ENCODE data around the gene RIBC2.
"Not testable (repeated sequence)": the region's sequence is repeated elsewhere in the genome, so short reads cannot be mapped to it uniquely, and the experiment has no call there.

RIBC2 gene

GRCh38 chr22:45413368-45414211 is at the start of gene RIBC2, which contains the start of gene SMC1B:
RIBC2 (plus strand) TSS chr22:45413693; CDS start chr22:45413887, 194 bp downstream.
SMC1B (minus strand) TSS chr22:45413599; CDS start chr22:45413567, 32 bp downstream.
- DNase-seq, result peak; percentile 84

- no peak for DNase-seq
These were observed 46.8 kb upstream of the RIBC2 start for GRCh38 chr22:45366713-45367112.

GRCh38 chr22:45373592-45373991 is 39.9 kb upstream of the RIBC2 start:
- not testable (repeated sequence) for DNase-seq

- no peak for DNase-seq
These were observed 37.5 kb upstream of the RIBC2 start for GRCh38 chr22:45376009-45376408.

GRCh38 chr22:45376703-45377102 is 36.8 kb upstream of the RIBC2 start:
- no peak for DNase-seq

- DNase-seq, result no peak
These were observed 32.1 kb upstream of the RIBC2 start for GRCh38 chr22:45381348-45381747.

- DNase-seq, result no peak
These were observed 23.9 kb upstream of the RIBC2 start for GRCh38 chr22:45389546-45389945.

GRCh38 chr22:45397806-45398205 is 15.7 kb upstream of the RIBC2 start:
- DNase-seq, result no peak

GRCh38 chr22:45398214-45398613 is 15.3 kb upstream of the RIBC2 start:
- no peak for DNase-seq

GRCh38 chr22:45399712-45400445 is 13.6 kb upstream of the RIBC2 start:
- DNase-seq, result no peak

GRCh38 chr22:45402466-45402985 is 11.0 kb upstream of the RIBC2 start:
- DNase-seq, result no peak

GRCh38 chr22:45407793-45408192 is 5.7 kb upstream of the RIBC2 start:
- DNase-seq, result no peak

GRCh38 chr22:45413013-45413367 is 503 bp upstream of the RIBC2 start:
- DNase-seq, result no peak

GRCh38 chr22:45418056-45418769 is 4.7 kb downstream of the RIBC2 start:
- no peak for DNase-seq

GRCh38 chr22:45418770-45419138 is 5.3 kb downstream of the RIBC2 start:
- DNase-seq, result no peak

- DNase-seq, result no peak
These were observed 6.5 kb downstream of the RIBC2 start for GRCh38 chr22:45420011-45420410.

- no peak for DNase-seq
These were observed 7.0 kb downstream of the RIBC2 start for GRCh38 chr22:45420539-45420938.

- DNase-seq, result no peak
These were observed 8.0 kb downstream of the RIBC2 start for GRCh38 chr22:45421349-45422055.

- DNase-seq, result no peak
These were observed 8.9 kb downstream of the RIBC2 start for GRCh38 chr22:45422237-45422983.

GRCh38 chr22:45423524-45423923 is 10.0 kb downstream of the RIBC2 start:
- no peak for DNase-seq

GRCh38 chr22:45424241-45424731 is 10.8 kb downstream of the RIBC2 start:
- DNase-seq, result no peak

GRCh38 chr22:45425101-45425500 is 11.6 kb downstream of the RIBC2 start:
- no peak for DNase-seq

All from stimulated activated CD4-positive, alpha-beta T cell treated with anti-CD3 and anti-CD28 coated beads, Interleukin-4, amount 100 ng/mL, for 24 hours (primary cell).